Mucosa of descending colon (tissue), 3 donors: Measurements from ENCODE around the gene RFLNA. TPM values are rescaled to one million over a fixed set of nuclear protein-coding genes. Genes with fewer than 3 reads are reported as not detected.
A peak's percentile ranks its signal among the peaks of the same experiment; 100 is the strongest.

Experiments
- ATAC-seq: fragments of 200-7000 bp; cut with Tn5 transposase; one replicate; pipeline ENCODE4 v1.9.1; 2020; ENCODE audit warnings: mild to moderate bottlenecking, moderate library complexity
- DNase-seq, 3 donors: peaks; one replicate each; pipeline ENCODE4 v3.0.0-alpha.2; 2020
- H3K36me3 ChIP-seq: fragments of 200-600 bp; one replicate; pipeline ENCODE4 v1.8.0; 2021; ENCODE audit warnings: low read depth, mild to moderate bottlenecking
- H3K4me1 ChIP-seq: fragments of 200-600 bp; one replicate; pipeline ENCODE4 v1.8.0; 2021; ENCODE audit warnings: low read depth, mild to moderate bottlenecking
- H3K4me3 ChIP-seq: fragments of 200-600 bp; one replicate; pipeline ENCODE4 v1.8.0; 2021; ENCODE audit warnings: mild to moderate bottlenecking
- H3K9me3 ChIP-seq: fragments of 200-600 bp; one replicate; pipeline ENCODE4 v1.8.0; 2021; ENCODE audit warnings: mild to moderate bottlenecking
- intact Hi-C, 2 donors: fragments of 100-400 bp; cut with DNase I in 1 of 2; cut with micrococcal nuclease in 1 of 2; formaldehyde crosslinking; loops; one replicate each; pipeline versions ENCODE4 v1.11.0 to v1.11.1; 2022; cut with DNase I, micrococcal nuclease
- total RNA-seq, 3 donors: library from RNA; stranded (reverse); fragmentation: NEBNext Ultra II Directional in 2 of 3; extraction: Animal tissue kit (Norgen Biotek cat#: 25700) in 2 of 3; gene quantifications; one replicate each; pipeline versions ENCODE4 v1.2.1 to v1.2.4, GENCODE V29; 2021 to 2023
- TF ChIP-seq, protein P1 (sequence below): fragments of 200-600 bp; IDR thresholded peaks from one replicate; pipeline ENCODE4 v1.8.0; 2022; ENCODE audit warnings: antibody characterized with exemption, mild to moderate bottlenecking
- donor health status: DM: no; HTN: no; CAD: no; lungs with moderate emphysema.
- donor health status: DM: no; HTN: no; CAD: no.
- donor health status: DM: no; HTN: yes; CAD: no.

RFLNA gene
- total RNA-seq, 3 donors from 2014 or later, result 18.0 to 74.5 (median 36.0) TPM

- Histone ChIP-seq H3K4me3 (no peak overlapping the region), H3K9me3 (no peaks in the 10 kb centered on the region), H3K36me3 (no peaks in the 10 kb centered on the region), H3K4me1 (no peaks in the 10 kb centered on the region)
- DNase-seq (no peak), ATAC-seq (no peak)
- intact Hi-C loops, result no loop called here
- TF ChIP-seq, protein P1, sequence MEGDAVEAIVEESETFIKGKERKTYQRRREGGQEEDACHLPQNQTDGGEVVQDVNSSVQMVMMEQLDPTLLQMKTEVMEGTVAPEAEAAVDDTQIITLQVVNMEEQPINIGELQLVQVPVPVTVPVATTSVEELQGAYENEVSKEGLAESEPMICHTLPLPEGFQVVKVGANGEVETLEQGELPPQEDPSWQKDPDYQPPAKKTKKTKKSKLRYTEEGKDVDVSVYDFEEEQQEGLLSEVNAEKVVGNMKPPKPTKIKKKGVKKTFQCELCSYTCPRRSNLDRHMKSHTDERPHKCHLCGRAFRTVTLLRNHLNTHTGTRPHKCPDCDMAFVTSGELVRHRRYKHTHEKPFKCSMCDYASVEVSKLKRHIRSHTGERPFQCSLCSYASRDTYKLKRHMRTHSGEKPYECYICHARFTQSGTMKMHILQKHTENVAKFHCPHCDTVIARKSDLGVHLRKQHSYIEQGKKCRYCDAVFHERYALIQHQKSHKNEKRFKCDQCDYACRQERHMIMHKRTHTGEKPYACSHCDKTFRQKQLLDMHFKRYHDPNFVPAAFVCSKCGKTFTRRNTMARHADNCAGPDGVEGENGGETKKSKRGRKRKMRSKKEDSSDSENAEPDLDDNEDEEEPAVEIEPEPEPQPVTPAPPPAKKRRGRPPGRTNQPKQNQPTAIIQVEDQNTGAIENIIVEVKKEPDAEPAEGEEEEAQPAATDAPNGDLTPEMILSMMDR, result no peak
Measured at GRCh38 chr12:124267205-124267778, 27.6 kb upstream of the RFLNA start.

- DNase-seq (no peak), ATAC-seq (no peak)
- TF ChIP-seq, protein P1, result no peak
- no peaks in the 10 kb centered on the region for H3K36me3 ChIP-seq
- intact Hi-C loops, result no loop called here
- H3K4me3 ChIP-seq, result no peak overlapping the region
- H3K9me3 ChIP-seq, result no peaks in the 10 kb centered on the region
- no peaks in the 10 kb centered on the region for H3K4me1 ChIP-seq
Measured at GRCh38 chr12:124270671-124271070, 24.2 kb upstream of the RFLNA start.

DNA sequence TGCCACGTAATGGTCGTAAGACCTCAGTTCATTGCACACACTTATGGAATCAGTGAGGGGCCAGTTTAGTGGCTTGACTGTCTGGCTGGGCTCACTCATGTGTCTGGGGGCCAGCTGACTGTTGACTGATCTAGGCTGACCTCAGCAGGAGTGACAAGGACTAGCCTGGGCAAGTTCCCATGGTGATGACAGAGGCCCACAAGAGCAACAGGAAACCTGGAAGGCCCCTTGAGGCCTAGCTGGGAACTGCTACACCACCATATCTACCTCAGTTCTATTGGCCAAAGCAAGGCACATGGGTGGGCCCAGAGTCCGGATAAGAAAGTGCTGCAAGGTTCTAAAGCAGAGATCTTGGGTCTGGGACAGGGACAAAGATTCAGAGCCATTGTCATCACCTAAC is 21.3 kb upstream of the RFLNA start:
- peak; percentile 70 for ATAC-seq
- TF ChIP-seq, protein P1, result no peak
- H3K4me3 ChIP-seq, result no peak overlapping the region
- no peaks in the 10 kb centered on the region for H3K9me3 ChIP-seq
- intact Hi-C loops, result no loop called here
- H3K36me3 ChIP-seq, result no peaks in the 10 kb centered on the region
- no peaks in the 10 kb centered on the region for H3K4me1 ChIP-seq
- no peak for DNase-seq

DNA sequence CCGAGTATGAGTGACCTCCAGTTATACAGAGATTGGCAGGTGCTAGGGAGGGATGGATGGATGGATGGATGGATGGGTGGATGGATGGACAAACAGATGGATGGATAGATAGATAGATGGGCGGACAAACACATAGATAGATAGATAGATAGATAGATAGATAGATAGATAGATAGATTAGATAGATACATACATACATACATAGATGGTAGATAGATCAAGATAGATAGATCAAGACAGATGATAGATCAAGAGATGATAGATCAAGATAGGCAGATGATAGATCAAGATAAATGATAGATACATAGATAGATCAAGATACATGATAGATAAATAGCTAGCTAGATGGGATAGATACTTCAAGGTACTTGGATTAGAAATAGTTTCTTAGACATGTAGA is 18.6 kb upstream of the RFLNA start:
- intact Hi-C loops, result no loop called here
- H3K9me3 ChIP-seq, result no peaks in the 10 kb centered on the region
- TF ChIP-seq, protein P1, result no peak
- peaks cover 3% of the 10 kb centered on the region for H3K4me1 ChIP-seq
- no peaks in the 10 kb centered on the region for H3K36me3 ChIP-seq
- no peak overlapping the region for H3K4me3 ChIP-seq
- DNase-seq, result no peak
- ATAC-seq, result no peak

GRCh38 chr12:124277394-124278241 is 17.3 kb upstream of the RFLNA start:
- DNase-seq (peak in 2 of 3 donors; percentile 23 to 55), ATAC-seq (peak; percentile 58)
- Histone ChIP-seq H3K4me1 (peaks cover 3% of the 10 kb centered on the region), H3K9me3 (no peaks in the 10 kb centered on the region), H3K4me3 (no peak overlapping the region), H3K36me3 (no peaks in the 10 kb centered on the region)
- intact Hi-C loops, result no loop called here
- TF ChIP-seq, protein P1, result no peak
